ENCODE results near the gene TSPAN3. TPM values are rescaled to one million over a fixed set of nuclear protein-coding genes. Genes with fewer than 3 reads are reported as not detected.

Gene TSPAN3
- total and polyA plus RNA-seq, 2 donors (not counting 3 experiments of a cell fraction or from before 2014, with no cell fraction given) = 215 to 606 TPM

DNA sequence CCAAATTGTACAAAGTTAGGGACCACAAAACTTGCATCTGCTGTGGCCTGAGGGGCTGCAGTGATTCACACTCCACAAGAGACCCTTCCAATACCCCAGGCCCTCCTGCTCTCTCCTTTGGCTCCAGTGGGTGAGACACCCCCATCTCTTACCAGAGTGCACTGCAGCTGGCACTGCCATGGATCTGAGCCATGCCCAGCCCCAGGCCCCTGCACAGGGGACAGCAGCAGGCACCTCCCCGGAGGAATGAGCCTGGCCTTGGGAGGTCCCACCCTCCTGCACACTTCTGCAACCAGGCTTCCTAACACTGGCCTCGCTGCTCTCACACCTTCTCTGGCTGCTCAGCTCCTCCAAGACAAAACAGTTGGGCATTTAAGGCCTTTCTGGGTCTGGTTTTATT, 16.3 kb upstream of the TSPAN3 start:
- CTCF ChIA-PET = interaction anchor here (0.6 kb wide), 1 partner anchor 1026 kb away, joined by 3 read pairs; no protein-coding TSS in a partner anchor
- no TSS peak for BruUV-seq (replicated peaks)

More for the DNA sequence above, 16.3 kb upstream of the TSPAN3 start:
- H2AFZ ChIP-seq (ENCODE audit: low read depth, low read length) = no peak overlapping the region
- peaks cover 0 to 2% of the 10 kb centered on the region in 2 experiments for H3K27me3 ChIP-seq (ENCODE audit: control insufficient read depth in 2 of 2, insufficient read depth in 2 of 2, low read length in 2 of 2)
- TF ChIP-seq, protein P1, sequence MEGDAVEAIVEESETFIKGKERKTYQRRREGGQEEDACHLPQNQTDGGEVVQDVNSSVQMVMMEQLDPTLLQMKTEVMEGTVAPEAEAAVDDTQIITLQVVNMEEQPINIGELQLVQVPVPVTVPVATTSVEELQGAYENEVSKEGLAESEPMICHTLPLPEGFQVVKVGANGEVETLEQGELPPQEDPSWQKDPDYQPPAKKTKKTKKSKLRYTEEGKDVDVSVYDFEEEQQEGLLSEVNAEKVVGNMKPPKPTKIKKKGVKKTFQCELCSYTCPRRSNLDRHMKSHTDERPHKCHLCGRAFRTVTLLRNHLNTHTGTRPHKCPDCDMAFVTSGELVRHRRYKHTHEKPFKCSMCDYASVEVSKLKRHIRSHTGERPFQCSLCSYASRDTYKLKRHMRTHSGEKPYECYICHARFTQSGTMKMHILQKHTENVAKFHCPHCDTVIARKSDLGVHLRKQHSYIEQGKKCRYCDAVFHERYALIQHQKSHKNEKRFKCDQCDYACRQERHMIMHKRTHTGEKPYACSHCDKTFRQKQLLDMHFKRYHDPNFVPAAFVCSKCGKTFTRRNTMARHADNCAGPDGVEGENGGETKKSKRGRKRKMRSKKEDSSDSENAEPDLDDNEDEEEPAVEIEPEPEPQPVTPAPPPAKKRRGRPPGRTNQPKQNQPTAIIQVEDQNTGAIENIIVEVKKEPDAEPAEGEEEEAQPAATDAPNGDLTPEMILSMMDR (IDR thresholded peaks at IDR 0.05; ENCODE audit: extremely low read depth in 1 of 2, insufficient read depth in 1 of 2, low read depth in 1 of 2, low read length in 2 of 2) = no peak
- TF ChIP-seq MYC (IDR thresholded peaks at IDR 0.05; ENCODE audit: low read depth, low read length) (no peak), POLR2A (IDR thresholded peaks at IDR 0.05; ENCODE audit: low read depth, low read length) (no peak), GATA2 (IDR thresholded peaks at IDR 0.05; ENCODE audit: insufficient read depth, insufficient read length, low read depth, low read length) (no peak), FOS (IDR thresholded peaks at IDR 0.05; ENCODE audit: borderline replicate concordance, insufficient read depth, low read length) (no peak), EZH2 (IDR thresholded peaks at IDR 0.05; ENCODE audit: borderline replicate concordance, low read depth, low read length, severe bottlenecking) (no peak), POLR2AphosphoS5 (IDR thresholded peaks at IDR 0.05; ENCODE audit: insufficient read depth, low read depth, low read length) (no peak), JUN (IDR thresholded peaks at IDR 0.05; ENCODE audit: borderline replicate concordance, insufficient read depth, insufficient read length, low read depth) (no peak)
- TF ChIP-seq, protein P2, sequence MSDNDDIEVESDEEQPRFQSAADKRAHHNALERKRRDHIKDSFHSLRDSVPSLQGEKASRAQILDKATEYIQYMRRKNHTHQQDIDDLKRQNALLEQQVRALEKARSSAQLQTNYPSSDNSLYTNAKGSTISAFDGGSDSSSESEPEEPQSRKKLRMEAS (IDR thresholded peaks at IDR 0.05; ENCODE audit: insufficient read depth, insufficient read length) = no peak
- FAIRE-seq = no peak
- H4K20me1 ChIP-seq (replicated peaks; ENCODE audit: control insufficient read depth, extremely low read depth, insufficient read depth, low read length) = no peaks in the 10 kb centered on the region
- H3K4me1 ChIP-seq (ENCODE audit: control insufficient read depth, extremely low read depth, insufficient read depth, low read length) = peaks cover 7% of the 10 kb centered on the region
- H3K79me2 ChIP-seq (ENCODE audit: control insufficient read depth, insufficient read depth, low read length) = no peaks in the 10 kb centered on the region
- H3K9me1 ChIP-seq (replicated peaks; ENCODE audit: control insufficient read depth, extremely low read depth, insufficient read depth, low read length) = no peaks in the 10 kb centered on the region
- DNase-seq (ENCODE audit: low read depth, low spot score) = no peak
- POLR2A ChIA-PET = no interaction called here
- no peak overlapping the region for H3K27ac ChIP-seq (ENCODE audit: insufficient read depth, low read depth, low read length)
- H3K4me2 ChIP-seq (ENCODE audit: insufficient read depth, low read length) = no peak overlapping the region
- intact Hi-C loops (cut with micrococcal nuclease) = no loop called here
- no peak overlapping the region for H3K9ac ChIP-seq (replicated peaks; ENCODE audit: extremely low read depth, insufficient read depth, low read length)
- no peaks in the 10 kb centered on the region for H3K9me3 ChIP-seq (replicated peaks; ENCODE audit: control insufficient read depth, insufficient read depth, low read length)
- no peak overlapping the region for H3K4me3 ChIP-seq (replicated peaks in 1 of 3; ENCODE audit: insufficient read depth in 1 of 3, low read depth in 1 of 3, low read length in 3 of 3)
- dilution Hi-C loops (cut with MboI; ENCODE audit: extremely low pct_ligation_motif_present, low sequenced_read_pairs) = no loop called here
- no peaks in the 10 kb centered on the region for H3K36me3 ChIP-seq (ENCODE audit: control insufficient read depth in 2 of 2, extremely low read depth in 1 of 2, insufficient read depth in 2 of 2, low read length in 2 of 2)

Data from endothelial cell of umbilical vein (primary cell).